22Rv1 (cell line): ENCODE results near the gene SULT1E1.

ENCODE experiments used
- CTCF ChIP-seq: fragments of 450-650 bp; IDR thresholded peaks from 2 replicates; pipeline ENCODE4 v1.5.1; 2017; ENCODE audit warnings: mild to moderate bottlenecking
- ZFX ChIP-seq: fragments of 450-650 bp; IDR thresholded peaks from 2 replicates; pipeline ENCODE4 v1.6.1; 2017; ENCODE audit warnings: antibody characterized with exemption, borderline replicate concordance

- TF ChIP-seq CTCF (no peak), ZFX (no peak)
Observed at GRCh38 chr4:69828828-69829227, 31.1 kb downstream of the SULT1E1 start.
